Stimulated activated CD8-positive, alpha-beta memory T cell treated with anti-CD3 and anti-CD28 coated beads, Interleukin-4, amount 100 ng/mL, for 4 hours (primary cell): ENCODE data around the gene NFASC.
A peak's percentile ranks its signal among the peaks of the same experiment; 100 is the strongest.

Experiments used
- DNase-seq, 2 donors: peaks; one replicate each; pipeline ENCODE4 v3.0.0-alpha.2; 2020; ENCODE audit warnings: low read depth in 2 of 2, low spot score in 1 of 2

NFASC gene

DNA sequence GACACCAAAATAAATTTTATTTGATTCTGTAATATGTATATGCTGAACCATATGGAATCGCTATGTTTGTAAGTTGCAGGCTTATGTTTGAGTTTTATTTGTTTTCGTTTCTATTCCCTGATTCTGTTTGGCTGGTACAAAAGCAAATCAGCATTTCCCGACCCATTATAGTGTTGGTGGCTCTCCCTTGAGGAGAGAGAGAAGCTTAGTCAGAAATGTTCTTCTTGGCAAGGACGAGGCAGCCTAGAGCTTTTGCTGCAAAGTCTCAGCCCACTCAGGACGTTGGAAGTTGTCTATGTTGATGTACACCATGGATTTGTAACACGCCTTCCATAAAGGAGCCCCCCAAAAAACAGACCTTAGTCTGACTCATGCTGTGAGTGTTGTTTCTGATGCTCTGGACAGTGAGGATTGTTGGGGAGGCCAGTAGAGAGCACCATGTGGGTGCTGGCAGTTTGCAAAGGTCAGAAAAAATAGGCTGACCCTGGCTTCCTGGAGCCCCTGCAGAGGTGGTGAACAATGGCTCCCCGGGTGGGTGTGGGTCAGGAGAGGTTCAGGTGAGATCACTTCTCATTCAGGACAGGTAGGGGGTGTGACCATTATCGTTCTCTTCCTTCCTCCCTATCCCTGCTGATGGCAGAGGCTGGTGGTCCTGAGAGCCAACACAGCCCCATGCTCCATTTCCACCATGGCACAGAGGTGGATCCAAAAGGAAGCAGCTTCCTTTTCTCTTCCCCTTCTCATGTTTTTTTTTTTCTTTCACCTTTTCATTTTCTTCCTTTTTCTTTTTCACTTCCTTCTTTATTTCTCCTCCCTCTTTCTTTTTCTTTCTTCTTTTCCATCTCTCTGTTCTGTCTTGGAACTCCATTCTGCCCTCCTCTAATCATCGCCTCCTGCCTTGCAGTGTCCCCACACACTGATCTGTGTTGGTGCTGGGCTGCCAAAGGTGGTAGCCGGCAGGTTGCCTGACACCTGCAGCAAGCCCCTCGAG lies 88.0 kb downstream of the NFASC start:
- DNase-seq: no peak

DNA sequence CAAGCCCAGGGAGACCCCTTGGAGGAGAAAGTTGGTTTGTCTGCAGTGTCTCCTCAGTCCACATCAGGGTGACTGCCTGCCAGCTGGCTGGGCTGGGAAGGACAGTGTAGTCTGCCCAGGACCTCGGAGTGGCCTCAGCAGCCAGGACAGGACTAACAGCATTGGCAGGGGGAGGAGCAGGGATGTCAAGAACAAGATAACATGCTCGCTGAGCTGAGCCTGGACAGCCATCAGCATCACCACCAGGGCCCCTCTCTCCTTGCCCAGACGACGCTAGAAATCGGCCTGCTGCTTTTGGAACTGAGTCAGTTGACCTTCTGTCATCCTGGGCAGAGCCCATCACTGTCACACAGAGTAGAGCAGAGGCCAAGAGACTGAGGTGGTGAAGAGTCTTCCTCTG lies 88.7 kb downstream of the NFASC start:
- no peak for DNase-seq

DNA sequence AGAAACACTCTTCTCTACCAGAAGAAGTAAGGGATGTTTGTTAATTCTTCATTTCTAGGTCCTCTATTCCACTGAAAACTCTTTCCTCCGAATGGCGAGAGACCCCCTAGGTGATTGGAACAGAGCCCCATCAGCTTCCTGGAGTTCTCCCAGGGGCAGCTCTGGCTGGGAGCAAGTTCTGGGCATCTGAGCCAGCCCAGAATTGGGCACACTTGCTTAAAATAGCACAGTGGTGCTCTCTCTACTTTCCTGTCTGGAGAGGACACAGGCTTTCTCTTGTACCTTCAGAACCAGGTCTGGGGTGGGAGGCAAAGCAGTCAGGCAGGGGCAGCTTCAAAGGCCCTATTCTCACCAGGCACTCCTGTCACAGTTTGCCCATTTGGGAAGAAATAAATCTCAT lies 89.2 kb downstream of the NFASC start:
- no peak for DNase-seq

DNA sequence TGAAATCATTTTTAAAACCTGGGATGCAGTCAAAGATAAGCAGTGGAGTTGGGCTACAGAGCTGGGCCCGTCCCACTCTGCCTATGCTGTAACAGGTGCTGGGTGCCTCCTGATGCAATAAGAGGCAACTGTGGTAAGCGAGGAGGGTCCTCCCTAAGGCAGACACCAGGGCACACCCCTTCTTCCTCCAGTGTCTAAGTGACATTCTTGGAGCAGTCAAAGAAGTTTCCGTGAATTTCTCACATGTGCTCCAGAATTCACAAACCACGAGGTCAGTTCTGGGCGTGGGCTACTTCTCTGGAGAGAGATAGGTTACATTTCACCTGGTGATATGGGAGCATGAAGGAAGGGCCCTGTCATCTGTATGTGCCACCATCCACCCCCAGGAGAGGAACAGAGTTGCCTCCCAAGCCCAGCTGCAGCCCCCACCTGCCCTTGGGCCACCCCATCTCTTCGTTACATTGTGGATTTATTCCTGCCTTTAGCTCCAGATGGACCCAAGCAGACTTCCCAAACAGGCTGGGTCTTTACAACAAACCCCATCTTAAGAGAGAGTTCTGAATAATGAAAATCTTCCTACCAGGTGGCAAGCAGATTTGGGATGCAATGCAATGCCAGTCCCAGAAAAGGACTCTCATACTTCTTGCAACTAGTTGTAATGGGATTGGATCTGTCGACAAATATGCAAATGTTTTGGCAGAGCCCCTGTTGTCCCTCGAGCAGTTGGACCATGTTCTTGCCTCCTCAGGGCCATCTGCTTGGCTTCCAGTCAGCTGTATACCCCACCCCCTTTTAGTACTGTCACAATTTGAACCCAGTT lies 89.9 kb downstream of the NFASC start:
- DNase-seq: no peak

DNA sequence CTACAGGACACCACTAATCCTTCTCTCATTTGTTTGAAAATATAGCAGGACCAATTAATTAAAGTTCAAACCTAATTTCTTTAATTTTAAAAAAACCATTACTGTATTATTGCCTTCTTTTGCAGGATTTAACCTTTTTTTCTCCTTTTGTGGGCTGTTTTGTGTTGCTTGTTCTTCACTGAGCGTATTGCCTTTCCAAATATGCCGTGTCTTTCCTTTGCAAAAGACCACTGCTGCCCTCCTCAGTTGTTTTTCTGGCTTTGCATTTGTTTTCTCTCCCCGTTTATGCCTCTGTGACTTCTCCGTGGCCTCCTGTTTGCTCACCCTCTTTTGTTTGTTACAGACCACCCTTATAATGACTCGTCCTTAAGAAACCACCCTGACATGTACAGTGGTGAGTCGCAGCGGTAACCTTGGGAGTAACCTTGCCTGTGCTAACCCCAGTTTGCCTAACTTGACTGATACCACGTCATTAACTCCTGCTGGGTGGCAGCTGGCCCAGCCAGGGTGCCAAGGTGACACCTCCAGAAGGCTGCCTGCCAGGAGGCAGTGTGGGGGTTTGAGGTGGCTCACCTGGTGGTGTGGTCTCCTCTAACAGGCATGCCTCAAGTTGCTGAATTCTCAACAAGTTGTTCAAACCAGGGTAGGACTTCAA lies 91.2 kb downstream of the NFASC start:
- no peak for DNase-seq

DNA sequence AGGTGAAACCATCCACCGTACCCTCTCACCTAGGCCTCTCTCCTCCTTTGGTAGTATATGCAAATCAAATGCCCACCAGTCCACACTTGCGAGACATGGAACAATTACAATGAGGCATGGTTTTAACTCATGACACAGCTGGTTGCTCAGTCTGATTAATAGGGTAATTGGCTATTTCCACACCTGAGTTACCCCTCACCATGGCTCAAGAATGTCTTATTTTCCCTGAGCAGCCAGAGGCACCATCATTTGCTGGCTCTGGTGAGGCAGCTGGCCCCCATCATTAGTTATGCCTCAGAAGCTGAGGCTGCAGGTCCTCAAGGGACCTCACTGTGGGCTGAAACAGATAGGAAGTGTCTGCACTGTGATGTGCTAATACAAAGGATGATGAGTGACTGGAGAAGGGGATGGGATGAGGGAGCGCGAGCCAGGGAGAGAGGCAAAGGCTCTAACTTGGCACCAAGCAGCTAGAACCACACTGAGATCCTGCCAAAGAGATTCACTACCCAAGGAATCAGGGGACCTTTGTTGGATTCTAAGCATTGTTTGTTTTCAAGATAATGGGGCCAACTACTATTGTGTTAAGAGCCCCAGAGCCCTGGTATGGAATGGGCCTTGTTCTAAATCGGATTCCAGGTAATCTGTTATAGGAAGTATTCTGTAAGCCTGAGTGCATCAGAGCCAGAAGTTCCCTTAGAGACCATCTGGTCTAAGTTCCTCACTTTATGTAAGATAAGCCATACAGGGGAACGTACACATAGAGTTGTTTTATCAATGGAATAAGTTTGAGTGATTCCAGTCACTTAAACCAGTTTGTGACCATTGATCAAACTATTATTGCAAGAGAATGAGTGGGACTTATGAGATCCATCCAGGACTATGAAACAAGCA lies 92.3 kb downstream of the NFASC start:
- DNase-seq: no peak

DNA sequence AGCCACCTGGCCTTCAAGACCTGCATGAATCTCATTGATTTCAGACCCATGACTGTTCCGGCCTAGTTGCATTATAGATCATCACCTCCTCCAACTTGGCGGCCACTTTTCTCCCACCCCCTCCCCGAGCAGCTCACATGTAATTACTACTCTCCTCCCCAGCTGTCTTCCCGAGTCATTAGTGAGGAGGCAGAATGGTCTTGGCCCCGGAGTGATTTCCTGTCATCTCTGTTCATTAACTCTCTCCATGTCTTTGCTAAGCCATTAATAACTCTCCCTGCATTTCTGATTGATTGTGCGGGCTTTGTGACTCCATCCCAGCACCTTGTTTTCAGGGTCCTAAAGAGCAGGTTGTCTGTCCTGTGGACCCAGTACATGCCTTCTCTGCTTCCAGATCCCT lies 96.8 kb downstream of the NFASC start:
- DNase-seq: no peak

DNA sequence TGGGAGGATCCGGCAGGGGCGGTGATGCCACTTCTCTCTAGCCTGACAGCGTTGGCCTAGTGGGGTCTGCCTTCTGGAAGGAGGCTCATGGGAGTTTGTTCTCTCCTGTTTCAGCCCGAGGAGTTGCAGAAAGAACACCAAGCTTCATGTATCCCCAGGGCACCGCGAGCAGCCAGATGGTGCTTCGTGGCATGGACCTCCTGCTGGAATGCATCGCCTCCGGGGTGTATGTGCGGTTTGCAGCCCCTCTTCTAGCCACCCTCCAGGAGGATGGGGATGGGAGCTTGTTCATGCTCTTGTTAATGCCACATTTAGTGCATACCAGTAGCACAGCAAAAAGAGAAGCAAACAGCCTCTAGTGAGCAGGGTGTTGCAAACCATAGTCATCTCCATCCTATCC lies 97.5 kb downstream of the NFASC start:
- DNase-seq: no peak

DNA sequence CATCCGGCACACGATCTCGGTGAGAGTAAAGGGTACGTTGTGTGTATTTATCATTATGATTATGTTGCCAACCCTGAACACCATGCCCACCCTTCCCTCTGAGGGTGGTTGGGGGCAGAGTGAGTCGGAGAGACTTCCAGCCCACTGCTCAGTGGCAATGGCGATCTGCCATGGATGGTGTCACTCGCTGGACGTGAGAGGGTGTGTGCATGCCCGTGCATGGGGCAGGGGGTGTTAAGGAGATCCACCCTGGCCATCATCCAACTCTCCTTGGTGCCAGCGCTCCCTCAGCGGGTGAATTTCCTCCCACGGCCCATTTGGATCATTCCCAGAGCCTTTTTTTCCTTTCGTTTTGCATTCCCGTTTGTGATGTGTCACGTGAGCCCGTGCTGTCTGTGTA lies 98.3 kb downstream of the NFASC start:
- no peak for DNase-seq

DNA sequence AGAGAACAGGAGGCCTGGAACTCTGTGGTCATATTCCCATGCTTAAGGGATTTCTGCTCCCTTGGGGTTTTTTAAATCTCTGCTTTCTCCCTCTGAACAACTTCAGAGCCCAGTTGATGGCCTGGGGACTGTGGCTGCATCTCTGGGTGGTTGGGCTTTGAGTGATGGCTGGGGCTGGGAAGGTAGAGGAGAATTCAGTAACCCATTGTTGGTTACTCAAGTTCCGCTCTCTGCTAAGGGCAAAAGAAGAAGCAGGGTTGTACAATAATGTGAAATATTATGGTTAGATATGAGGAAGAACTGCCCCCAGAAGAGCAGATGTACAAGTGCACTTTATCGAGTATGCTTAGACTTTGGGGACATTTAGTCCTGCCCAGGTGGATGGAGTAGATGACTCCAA lies 100.3 kb downstream of the NFASC start:
- no peak for DNase-seq

DNA sequence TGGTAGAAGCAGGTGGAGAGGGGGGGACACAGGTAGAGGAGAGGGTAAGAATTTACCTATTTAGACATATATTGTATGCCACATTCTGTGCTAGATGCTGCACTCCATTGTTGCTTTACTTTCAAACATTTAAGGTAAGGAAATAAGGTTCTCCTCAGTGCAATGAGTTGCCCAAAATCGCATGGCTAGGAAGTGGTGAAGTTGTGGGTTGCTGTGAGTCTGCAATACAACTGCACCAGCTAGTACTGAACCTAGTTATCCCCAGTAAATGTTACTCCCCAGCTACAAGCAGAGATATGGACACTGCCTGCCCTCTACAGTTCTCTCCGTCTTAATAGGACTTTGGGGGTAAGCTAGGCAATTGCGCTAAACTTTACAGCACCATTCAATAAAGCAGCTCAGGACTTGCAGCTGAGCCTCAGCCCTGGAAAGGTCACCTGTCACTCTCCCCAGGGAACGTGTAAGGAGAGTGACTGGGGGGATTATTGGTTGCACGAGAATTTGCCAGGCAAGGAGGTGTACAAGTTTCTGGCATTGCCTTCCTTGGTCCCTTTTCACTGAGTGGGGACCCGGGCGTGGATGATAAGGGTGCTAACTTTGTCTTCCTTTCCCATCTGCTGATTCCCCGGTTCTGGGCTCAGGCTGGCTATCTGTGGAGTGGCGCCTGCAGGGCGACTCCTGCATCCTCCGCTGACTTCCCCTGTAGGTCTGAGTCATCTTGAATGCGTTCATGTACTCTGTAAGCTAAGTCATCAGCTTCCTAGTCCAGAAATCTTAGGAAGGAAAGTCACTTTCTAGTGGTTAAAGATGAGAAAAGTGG lies 101.1 kb downstream of the NFASC start:
- no peak for DNase-seq

DNA sequence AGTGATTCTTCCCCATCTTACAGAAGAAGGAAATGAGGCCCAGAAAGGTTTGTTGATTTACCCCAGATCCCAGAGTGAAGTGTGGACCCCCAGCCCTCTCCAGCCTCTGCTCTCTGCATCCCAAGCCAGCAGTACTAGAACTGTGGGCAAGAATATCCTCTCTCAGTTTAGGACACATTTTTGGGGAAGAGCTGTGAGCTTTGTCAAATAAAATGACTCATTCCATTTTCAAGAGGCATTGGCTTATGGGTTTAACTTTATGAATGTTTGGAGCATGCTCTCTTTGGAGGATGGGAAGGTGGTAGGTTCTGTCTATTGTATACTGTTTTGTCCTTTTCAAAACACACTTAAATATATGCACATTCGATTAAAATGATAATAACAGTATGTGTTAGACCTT lies 101.8 kb downstream of the NFASC start:
- DNase-seq: no peak

DNA sequence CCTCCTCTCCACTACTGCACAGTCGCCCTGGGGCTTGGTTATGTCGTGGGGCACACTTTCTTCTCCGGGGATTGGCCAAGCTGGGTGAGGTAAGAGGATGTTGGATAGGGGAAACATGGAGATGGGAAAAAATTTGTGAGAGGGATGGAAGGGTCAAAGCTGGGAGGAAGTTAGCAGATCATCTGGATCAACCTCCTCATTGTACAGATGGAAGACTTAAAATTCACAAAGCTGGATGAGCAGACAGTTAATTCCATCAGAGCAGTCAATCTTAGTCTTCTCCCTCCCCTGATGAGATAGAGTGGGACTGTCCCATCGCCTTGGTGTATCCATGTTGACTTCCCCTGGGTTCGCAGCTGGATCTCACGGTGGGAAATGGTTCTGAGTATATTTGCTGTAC lies 102.8 kb downstream of the NFASC start:
- DNase-seq: no peak

DNA sequence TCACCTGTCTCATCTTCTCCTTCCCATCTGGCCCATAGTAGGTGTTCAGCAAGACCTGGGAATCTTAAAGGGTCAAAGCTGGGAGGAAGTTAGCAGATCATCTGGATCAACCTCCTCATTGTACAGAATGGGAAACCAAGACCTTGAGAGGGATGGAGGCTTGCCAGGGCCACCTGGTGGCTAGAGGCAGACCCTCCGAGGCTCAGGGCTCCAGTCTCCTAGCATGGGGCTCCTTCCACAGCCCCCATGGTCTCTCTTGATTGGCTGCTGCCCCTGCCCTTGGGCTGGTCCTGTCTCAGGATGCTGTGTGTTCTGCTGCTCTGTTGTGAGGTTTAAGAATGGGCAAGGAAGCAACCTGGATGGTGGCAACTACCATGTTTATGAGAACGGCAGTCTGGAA lies 103.7 kb downstream of the NFASC start:
- DNase-seq: no peak

DNA sequence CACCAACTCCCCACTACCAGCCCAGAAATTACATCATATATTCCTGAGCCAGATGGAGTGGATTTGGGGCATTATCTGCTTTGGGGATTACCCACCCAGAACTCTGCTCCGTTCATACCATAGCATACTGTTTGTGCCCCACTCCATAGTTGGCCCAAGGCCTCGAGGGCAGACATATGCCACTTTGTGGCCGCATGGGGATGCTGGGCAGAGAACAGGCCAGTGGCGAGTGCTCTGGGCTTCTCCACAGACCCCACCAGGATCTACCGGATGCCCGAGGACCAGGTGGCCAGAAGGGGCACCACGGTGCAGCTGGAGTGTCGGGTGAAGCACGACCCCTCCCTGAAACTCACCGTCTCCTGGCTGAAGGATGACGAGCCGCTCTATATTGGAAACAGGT lies 104.4 kb downstream of the NFASC start:
- no peak for DNase-seq

DNA sequence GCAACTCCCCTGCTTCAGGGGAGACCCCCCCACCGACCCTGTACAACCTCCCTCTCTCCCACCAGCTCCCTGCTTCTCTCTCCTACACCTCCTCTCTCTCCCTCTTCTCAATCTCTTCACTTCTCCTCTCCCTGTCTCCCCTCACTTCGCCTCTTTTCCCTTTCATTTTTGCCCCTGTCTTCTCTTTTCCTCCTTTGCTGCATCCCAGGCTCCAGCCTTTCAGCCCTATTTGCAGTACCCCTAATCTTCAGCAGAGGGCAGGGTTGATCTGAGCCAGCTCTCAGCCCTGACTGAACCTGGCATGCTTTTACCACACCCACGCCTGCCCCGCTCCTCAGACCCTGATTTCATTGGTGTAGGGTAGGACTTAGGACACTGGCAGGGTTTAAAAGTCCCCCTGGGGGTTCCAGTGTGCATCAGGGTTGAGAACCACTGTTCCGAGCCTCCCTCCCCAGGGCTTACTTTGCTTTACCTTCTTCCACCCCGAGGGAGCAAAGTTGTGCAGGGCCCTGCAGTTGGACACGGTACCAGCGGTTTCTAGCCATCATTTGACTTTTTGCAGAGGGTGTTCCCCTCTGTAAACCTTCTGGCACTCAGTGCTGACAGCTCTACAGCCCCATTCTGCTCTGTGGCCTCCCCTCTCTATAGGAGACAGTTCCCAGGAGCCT lies 105.0 kb downstream of the NFASC start:
- DNase-seq: peak in 1 of 2 donors; percentile 27

DNA sequence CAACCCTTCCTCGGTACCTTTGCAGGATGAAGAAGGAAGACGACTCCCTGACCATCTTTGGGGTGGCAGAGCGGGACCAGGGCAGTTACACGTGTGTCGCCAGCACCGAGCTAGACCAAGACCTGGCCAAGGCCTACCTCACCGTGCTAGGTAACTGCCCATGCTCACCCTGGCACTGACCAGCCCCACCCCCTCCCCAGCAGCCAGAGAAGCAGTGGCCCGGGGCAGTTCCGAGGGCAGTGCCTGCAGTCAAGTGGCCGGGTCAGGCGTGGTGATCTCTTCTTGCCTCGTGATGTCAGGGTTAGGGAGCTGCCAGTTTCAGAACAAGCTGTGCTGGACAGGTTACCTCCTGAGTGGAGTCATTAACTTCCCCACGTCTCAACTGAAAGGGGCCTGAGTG lies 106.0 kb downstream of the NFASC start:
- DNase-seq: no peak

DNA sequence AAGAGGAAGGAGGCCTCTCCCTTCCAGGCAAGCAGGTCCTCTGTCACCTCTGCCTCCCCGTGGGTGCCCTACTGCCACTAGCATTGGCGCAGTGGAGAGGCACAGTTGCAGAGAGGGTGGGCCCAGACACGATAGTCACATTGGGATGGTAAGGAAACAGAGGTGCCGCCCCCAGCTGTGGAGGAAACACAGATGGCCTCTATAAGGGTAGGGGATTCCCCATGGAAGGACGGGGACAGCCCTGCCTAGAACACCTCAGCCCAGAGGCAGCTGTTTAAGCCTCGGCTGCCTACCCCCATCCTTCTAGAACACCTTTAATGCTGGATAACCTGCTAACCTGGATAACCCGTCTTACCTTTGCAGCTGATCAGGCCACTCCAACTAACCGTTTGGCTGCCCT lies 106.7 kb downstream of the NFASC start:
- no peak for DNase-seq

DNA sequence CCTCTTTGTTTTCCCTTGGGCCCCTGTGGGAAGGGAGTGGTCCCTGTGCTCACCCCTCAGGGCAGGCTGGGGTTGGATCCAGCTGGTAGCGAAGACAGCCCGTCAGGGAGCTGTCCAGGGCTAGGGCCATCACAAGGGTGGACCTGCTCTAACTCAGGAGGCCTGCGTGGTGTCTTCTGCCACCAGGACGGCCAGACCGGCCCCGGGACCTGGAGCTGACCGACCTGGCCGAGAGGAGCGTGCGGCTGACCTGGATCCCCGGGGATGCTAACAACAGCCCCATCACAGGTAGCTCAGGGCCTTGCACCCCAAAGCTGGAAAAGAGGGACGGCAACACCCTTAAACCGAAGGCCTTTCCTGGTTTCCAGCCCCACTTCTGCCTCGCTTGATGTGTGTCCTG lies 108.1 kb downstream of the NFASC start:
- no peak for DNase-seq
